GM12878 (cell line): ENCODE data around the gene CNTN3.

ENCODE experiments used
- CTCF ChIP-seq, 3 experiments: IDR thresholded peaks in 2 of 3; conservative IDR thresholded peaks in 1 of 3; 2 replicates each; pipeline ENCODE4 v1.5.1; 2011; ENCODE audit warnings: low read depth in 3 of 3, low read length in 3 of 3, mild to moderate bottlenecking in 3 of 3, control low read depth in 2 of 3, moderate library complexity in 2 of 3, inconsistent platforms in 1 of 3, mixed read lengths in 1 of 3; ENCODE audit not compliant: control insufficient read depth in 2 of 3, insufficient read depth in 1 of 3; ENCODE audit errors: extremely low read depth in 1 of 3
- HDAC6 ChIP-seq: fragments of 200-600 bp; sonication (generic); IDR thresholded peaks from one replicate; pipeline ENCODE4 v1.8.0; 2017; ENCODE audit warnings: antibody characterized with exemption; ENCODE audit not compliant: unreplicated experiment
- IKZF2 ChIP-seq, 2 experiments: fragments of 450-650 bp; IDR thresholded peaks; 2 replicates each; pipeline ENCODE4 v1.6.1; 2017; ENCODE audit warnings: mild to moderate bottlenecking in 2 of 2, moderate library complexity in 2 of 2
- MEF2A ChIP-seq: IDR thresholded peaks from 2 replicates; pipeline ENCODE4 v1.6.1; 2011; ENCODE audit warnings: low read depth, mild to moderate bottlenecking, low read length, moderate library complexity; ENCODE audit not compliant: insufficient read depth
- PAX5 ChIP-seq: IDR thresholded peaks from 2 replicates; pipeline ENCODE4 v1.6.1; 2011; ENCODE audit warnings: low read depth, low read length, borderline replicate concordance
- REST ChIP-seq: IDR thresholded peaks from 2 replicates; pipeline ENCODE4 v1.6.1; 2012; ENCODE audit warnings: mild to moderate bottlenecking, low read depth, low read length
- TAF1 ChIP-seq: IDR thresholded peaks from 2 replicates; pipeline ENCODE4 v1.6.1; 2011; ENCODE audit warnings: mild to moderate bottlenecking, low read depth, low read length, borderline replicate concordance

GRCh38 chr3:74571118-74571517 lies 43.3 kb downstream of the CNTN3 start:
- TF ChIP-seq HDAC6, result no peak
- no peak for TF ChIP-seq IKZF2 (IDR thresholded peaks at IDR 0.05)
- no peak for TF ChIP-seq PAX5
- TF ChIP-seq CTCF (IDR thresholded peaks at IDR 0.05 in 2 of 3, conservative IDR thresholded peaks at IDR 0.05 in 1 of 3; ENCODE audit: control insufficient read depth in 2 of 3, extremely low read depth in 1 of 3, insufficient read depth in 1 of 3, low read depth in 3 of 3, low read length in 3 of 3), result no peak
- no peak for TF ChIP-seq REST
- no peak for TF ChIP-seq TAF1
- no peak for TF ChIP-seq MEF2A
